ENCODE measurements around the gene ADSL.

DNA sequence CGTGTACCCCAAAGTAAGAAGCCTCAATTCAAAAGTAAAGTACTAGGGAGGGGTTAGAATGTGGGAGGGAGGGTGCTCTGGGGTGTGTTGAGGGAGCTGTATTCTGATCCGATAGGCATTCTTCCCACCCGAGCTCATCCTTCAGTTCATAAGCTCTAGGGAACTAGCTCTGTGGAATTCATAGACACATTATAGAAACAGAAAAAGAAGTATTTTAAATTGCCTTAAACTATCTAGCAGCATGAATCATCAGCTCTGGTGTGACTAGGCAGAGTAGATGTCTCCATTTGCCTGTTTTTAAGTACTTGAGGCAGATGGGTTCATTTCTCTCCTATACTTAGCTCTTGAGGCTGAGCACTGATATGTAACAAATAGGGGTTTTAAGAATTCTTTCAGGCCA is 16.8 kb downstream of the ADSL start:
- TF ChIP-seq EZH2 (IDR thresholded peaks at IDR 0.05; ENCODE audit: insufficient read depth, poor library complexity, severe bottlenecking) = no peak
- TF ChIP-seq EZH2phosphoT487 (IDR thresholded peaks at IDR 0.05; ENCODE audit: insufficient read depth, low read depth) = no peak

Measured in GM23248 (cell line).